CD14-positive monocyte (primary cell): ENCODE data around the gene PLS1. TPM values are rescaled to one million over a fixed set of nuclear protein-coding genes. Genes with fewer than 3 reads are reported as not detected.
A peak's percentile ranks its signal among the peaks of the same experiment; 100 is the strongest.

Experiments
- DNase-seq, 3 donors: peaks; one replicate each; pipeline ENCODE4 v3.0.0-alpha.2; 2011 to 2022
- H2AFZ ChIP-seq: 2 replicates; pipeline ENCODE4 v1.6.0; 2012; ENCODE audit warnings: mild to moderate bottlenecking, low read depth, low read length, inconsistent platforms; ENCODE audit not compliant: insufficient read depth, poor library complexity, severe bottlenecking
- H3K27ac ChIP-seq, 2 donors: 1 replicate in 1 of 2; 2 replicates in 1 of 2; pipeline ENCODE4 v1.5.1; 2012 to 2013; ENCODE audit warnings: low read length in 2 of 2, control low read depth in 1 of 2, inconsistent platforms in 1 of 2, low read depth in 1 of 2, mild to moderate bottlenecking in 1 of 2
- H3K27me3 ChIP-seq, 2 donors: one replicate each; pipeline versions ENCODE4 v1.6.0 to v1.6.1; 2011 to 2013; ENCODE audit warnings: low read length in 2 of 2; ENCODE audit not compliant: control insufficient read depth in 2 of 2, insufficient read depth in 2 of 2
- H3K36me3 ChIP-seq, 2 donors: replicated peaks in 1 of 2; 1 replicate in 1 of 2; 2 replicates in 1 of 2; pipeline versions ENCODE4 v1.5.1 to v1.6.1; 2012 to 2013; ENCODE audit warnings: low read length in 2 of 2, control low read depth in 1 of 2, inconsistent platforms in 1 of 2, mild to moderate bottlenecking in 1 of 2; ENCODE audit not compliant: insufficient read depth in 2 of 2, control insufficient read depth in 1 of 2
- H3K4me1 ChIP-seq, 2 donors: 1 replicate in 1 of 2; 2 replicates in 1 of 2; pipeline versions ENCODE4 v1.5.1 to v1.6.1; 2012 to 2013; ENCODE audit warnings: low read length in 2 of 2, control low read depth in 1 of 2, inconsistent platforms in 1 of 2, mild to moderate bottlenecking in 1 of 2, moderate library complexity in 1 of 2; ENCODE audit not compliant: insufficient read depth in 2 of 2, control insufficient read depth in 1 of 2
- H3K4me2 ChIP-seq: replicated peaks from 2 replicates; pipeline ENCODE3; 2012; ENCODE audit warnings: low read length, moderate library complexity, mild to moderate bottlenecking; ENCODE audit not compliant: poor library complexity, severe bottlenecking; ENCODE audit errors: extremely low read depth
- H3K4me3 ChIP-seq, 3 experiments: fragments of 200-600 bp in 1 of 3; sonication (generic) in 1 of 3; replicated peaks in 1 of 3; 1 replicate in 2 of 3; 2 replicates in 1 of 3; pipeline ENCODE4 v1.5.1; 2011 to 2013; ENCODE audit warnings: low read length in 3 of 3, mild to moderate bottlenecking in 3 of 3, control low read depth in 2 of 3, low read depth in 2 of 3, inconsistent platforms in 1 of 3, moderate library complexity in 1 of 3
- H3K79me2 ChIP-seq: 2 replicates; pipeline ENCODE4 v1.6.0; 2012; ENCODE audit warnings: mild to moderate bottlenecking, control low read depth, inconsistent platforms, low read length, moderate library complexity; ENCODE audit not compliant: insufficient read depth
- H3K9ac ChIP-seq: 2 replicates; pipeline ENCODE4 v1.6.0; 2017; ENCODE audit warnings: low read length, mild to moderate bottlenecking; ENCODE audit not compliant: insufficient read depth, poor library complexity, severe bottlenecking
- H3K9me3 ChIP-seq, 2 donors: replicated peaks in 1 of 2; 1 replicate in 1 of 2; 2 replicates in 1 of 2; pipeline versions ENCODE4 v1.5.1 to v1.6.1; 2012 to 2013; ENCODE audit warnings: low read length in 2 of 2, control low read depth in 1 of 2; ENCODE audit not compliant: control insufficient read depth in 1 of 2, insufficient read depth in 1 of 2
- H4K20me1 ChIP-seq: 2 replicates; pipeline ENCODE4 v1.6.0; 2012; ENCODE audit warnings: mild to moderate bottlenecking, low read length, control low read depth, moderate library complexity; ENCODE audit not compliant: insufficient read depth
- H3K27ac Mint-ChIP-seq, 7 donors: one replicate each; pipeline ENCODE4 v1.8.0; 2020; ENCODE audit warnings: mild to moderate bottlenecking in 7 of 7, mixed read lengths in 7 of 7, moderate library complexity in 6 of 7, inconsistent platforms in 2 of 7
- H3K27me3 Mint-ChIP-seq, 3 donors: one replicate each; pipeline ENCODE4 v1.8.0; 2021 to 2022; ENCODE audit warnings: low read depth in 3 of 3, mild to moderate bottlenecking in 3 of 3, mixed read lengths in 3 of 3, moderate library complexity in 3 of 3, inconsistent platforms in 1 of 3
- H3K36me3 Mint-ChIP-seq, 2 donors: one replicate each; pipeline ENCODE4 v1.8.0; 2020; ENCODE audit warnings: mixed read lengths in 2 of 2, inconsistent platforms in 1 of 2, mild to moderate bottlenecking in 1 of 2
- H3K4me1 Mint-ChIP-seq: one replicate; pipeline ENCODE4 v1.8.0; 2020; ENCODE audit warnings: mild to moderate bottlenecking, mixed read lengths
- H3K4me3 Mint-ChIP-seq, 2 donors: one replicate each; pipeline ENCODE4 v1.8.0; 2020; ENCODE audit warnings: mild to moderate bottlenecking in 2 of 2, mixed read lengths in 2 of 2, moderate library complexity in 1 of 2
- H3K9me3 Mint-ChIP-seq, 7 donors: one replicate each; pipeline ENCODE4 v1.8.0; 2020 to 2022; ENCODE audit warnings: mixed read lengths in 7 of 7, mild to moderate bottlenecking in 6 of 7, moderate library complexity in 6 of 7, inconsistent platforms in 2 of 7
- WGBS: methylation state at CpG from one replicate; pipeline ENCODE4 v1.1.5; 2013; ENCODE audit warnings: missing lambda C conversion rate; ENCODE audit not compliant: insufficient coverage; 5-methylcytosine and 5-hydroxymethylcytosine counted together
- intact Hi-C, 2 donors: fragments of 100-400 bp; cut with micrococcal nuclease; formaldehyde crosslinking; loops; one replicate each; pipeline versions ENCODE4 v1.15.0 to v1.15.1; 2023
- polyA plus RNA-seq, 3 donors: library from polyadenylated mRNA; depleted of rRNA in 1 of 3; unstranded in 2 of 3; stranded (reverse) in 1 of 3; fragments of 300-500 nt in 2 of 3; fragments of >200 nt in 1 of 3; fragmentation: Illumina TruSeq in 2 of 3; gene quantifications; 1 replicate in 2 of 3; 2 replicates in 1 of 3; pipeline ENCODE4 v1.2.3, GENCODE V29; 2012 to 2021
- TF ChIP-seq, protein P1 (sequence below): fragments of 200-600 bp; IDR thresholded peaks from one replicate; pipeline ENCODE4 v1.8.0; 2022; ENCODE audit warnings: antibody characterized with exemption, mild to moderate bottlenecking

Gene PLS1
- polyA plus RNA-seq, 3 donors: 0.09 to 0.17 TPM; not detected in 1

DNA sequence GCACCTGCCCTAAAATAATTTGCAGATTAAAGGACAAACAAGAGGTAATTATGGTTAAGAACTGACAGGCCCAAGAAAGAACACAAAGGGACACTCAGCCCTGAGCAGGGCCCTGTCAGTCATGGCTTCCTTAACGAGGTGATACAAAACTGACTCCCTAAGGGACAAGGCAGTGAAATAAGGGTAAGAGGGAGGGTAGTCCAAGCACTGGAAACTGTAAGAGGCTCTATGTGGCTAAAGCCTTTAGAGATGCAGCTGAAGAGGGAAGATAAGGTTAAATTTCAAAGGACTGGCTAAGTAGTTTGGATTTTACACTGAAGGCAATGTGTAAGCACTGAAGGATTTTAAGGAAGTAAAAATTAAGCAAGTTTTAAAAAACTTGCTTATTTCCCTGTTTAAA, 21.5 kb upstream of the PLS1 start:
- H3K4me3 Mint-ChIP-seq: peak overlapping the region; percentile 48 to 79

DNA sequence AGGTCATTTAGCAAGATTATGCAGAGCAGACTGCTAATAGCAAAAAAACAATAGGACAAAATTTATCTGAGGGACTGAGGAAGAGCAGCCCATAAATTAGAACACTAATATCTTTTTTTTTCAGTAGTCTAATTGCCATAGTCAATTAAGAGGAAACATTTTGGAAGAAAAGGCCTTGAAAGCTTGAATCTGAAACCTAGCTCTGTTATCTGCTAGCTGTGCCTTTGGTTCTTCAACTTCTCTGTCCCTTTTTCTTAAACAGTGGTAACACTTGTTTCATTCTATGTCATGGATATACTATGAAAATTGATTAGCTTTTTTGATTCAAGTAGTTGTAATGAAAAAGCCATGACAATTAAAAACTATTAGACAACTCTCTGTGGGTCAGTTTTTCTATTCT, 19.4 kb upstream of the PLS1 start:
- Histone ChIP-seq H3K4me3 (no peak overlapping the region), H3K36me3 (no peaks in the 10 kb centered on the region), H3K4me2 (no peak overlapping the region), H3K9me3 (no peaks in the 10 kb centered on the region), H3K9ac (no peak overlapping the region), H3K27me3 (no peaks in the 10 kb centered on the region), H3K79me2 (peaks cover 66% of the 10 kb centered on the region), H3K4me1 (peaks cover 34 to 52% of the 10 kb centered on the region in 2 donors), H4K20me1 (peaks cover 4% of the 10 kb centered on the region), H3K27ac (no peak overlapping the region), H2AFZ (no peak overlapping the region)
- Mint-ChIP-seq H3K4me3 (no peak overlapping the region), H3K4me1 (peaks cover 47% of the 10 kb centered on the region), H3K9me3 (peaks cover 0 to 3% (median 0%) of the 10 kb centered on the region in 7 donors), H3K27ac (peak overlapping the region in 1 of 7 donors; percentile 33), H3K27me3 (peaks cover 1 to 4% (median 3%) of the 10 kb centered on the region in 3 donors), H3K36me3 (peaks cover 2 to 10% of the 10 kb centered on the region in 2 donors)
- intact Hi-C loops: loop anchor here (10.0 kb wide), 1 partner anchor 132 kb away; the partner anchor contains the start of gene XRN1 (in 2 of the 2)
- TF ChIP-seq, protein P1, sequence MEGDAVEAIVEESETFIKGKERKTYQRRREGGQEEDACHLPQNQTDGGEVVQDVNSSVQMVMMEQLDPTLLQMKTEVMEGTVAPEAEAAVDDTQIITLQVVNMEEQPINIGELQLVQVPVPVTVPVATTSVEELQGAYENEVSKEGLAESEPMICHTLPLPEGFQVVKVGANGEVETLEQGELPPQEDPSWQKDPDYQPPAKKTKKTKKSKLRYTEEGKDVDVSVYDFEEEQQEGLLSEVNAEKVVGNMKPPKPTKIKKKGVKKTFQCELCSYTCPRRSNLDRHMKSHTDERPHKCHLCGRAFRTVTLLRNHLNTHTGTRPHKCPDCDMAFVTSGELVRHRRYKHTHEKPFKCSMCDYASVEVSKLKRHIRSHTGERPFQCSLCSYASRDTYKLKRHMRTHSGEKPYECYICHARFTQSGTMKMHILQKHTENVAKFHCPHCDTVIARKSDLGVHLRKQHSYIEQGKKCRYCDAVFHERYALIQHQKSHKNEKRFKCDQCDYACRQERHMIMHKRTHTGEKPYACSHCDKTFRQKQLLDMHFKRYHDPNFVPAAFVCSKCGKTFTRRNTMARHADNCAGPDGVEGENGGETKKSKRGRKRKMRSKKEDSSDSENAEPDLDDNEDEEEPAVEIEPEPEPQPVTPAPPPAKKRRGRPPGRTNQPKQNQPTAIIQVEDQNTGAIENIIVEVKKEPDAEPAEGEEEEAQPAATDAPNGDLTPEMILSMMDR: no peak
- no peak for DNase-seq

More for the DNA sequence above, 21.5 kb upstream of the PLS1 start:
- Mint-ChIP-seq H3K27me3 (no peaks in the 10 kb centered on the region), H3K36me3 (peaks cover 15 to 19% of the 10 kb centered on the region in 2 donors), H3K4me1 (peaks cover 46% of the 10 kb centered on the region), H3K27ac (peak overlapping the region; percentile 82 to 95 (median 91)), H3K9me3 (peaks cover 0 to 2% (median 0%) of the 10 kb centered on the region in 7 donors)
- Histone ChIP-seq H3K9me3 (no peaks in the 10 kb centered on the region), H3K36me3 (peaks cover 3 to 4% of the 10 kb centered on the region in 2 donors), H2AFZ (peak overlapping the region; percentile 66), H3K4me2 (peak overlapping the region; percentile 44), H3K4me1 (peaks cover 34 to 52% of the 10 kb centered on the region in 2 donors), H3K27me3 (no peaks in the 10 kb centered on the region), H4K20me1 (peaks cover 4% of the 10 kb centered on the region), H3K4me3 (no peak overlapping the region), H3K27ac (peak overlapping the region; percentile 13 to 86), H3K9ac (no peak overlapping the region), H3K79me2 (peaks cover 77% of the 10 kb centered on the region)
- intact Hi-C loops: loop anchor here (10.0 kb wide), 1 partner anchor 130 kb away; the partner anchor contains the start of gene XRN1 (in 2 of the 2)
- peak in 2 of 3 donors; percentile 6 to 20 for DNase-seq
- no CpG with 5 or more reads among the region's 1 CpG for WGBS
- TF ChIP-seq, protein P1: no peak
